ENCODE results near the gene SCG3.

DNA sequence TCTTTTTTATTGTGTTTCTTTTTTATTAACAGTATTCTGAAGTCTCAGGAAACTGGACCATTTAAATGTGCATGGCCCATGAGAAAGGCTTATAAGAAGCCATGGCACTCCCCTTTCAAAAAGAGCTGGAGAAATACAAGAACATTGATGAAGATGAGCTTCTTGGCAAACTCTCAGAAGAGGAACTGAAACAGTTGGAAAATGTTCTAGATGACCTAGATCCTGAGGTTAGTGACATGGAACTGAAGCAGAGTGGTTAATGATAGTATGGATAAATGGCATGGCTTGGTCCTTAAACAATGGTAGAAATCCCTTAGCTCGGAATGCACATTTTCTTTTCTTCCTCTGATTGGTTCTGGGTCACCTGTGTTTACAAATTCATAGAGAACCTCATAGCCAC lies 85.0 kb downstream of the SCG3 start:
- TF ChIP-seq, protein P1, sequence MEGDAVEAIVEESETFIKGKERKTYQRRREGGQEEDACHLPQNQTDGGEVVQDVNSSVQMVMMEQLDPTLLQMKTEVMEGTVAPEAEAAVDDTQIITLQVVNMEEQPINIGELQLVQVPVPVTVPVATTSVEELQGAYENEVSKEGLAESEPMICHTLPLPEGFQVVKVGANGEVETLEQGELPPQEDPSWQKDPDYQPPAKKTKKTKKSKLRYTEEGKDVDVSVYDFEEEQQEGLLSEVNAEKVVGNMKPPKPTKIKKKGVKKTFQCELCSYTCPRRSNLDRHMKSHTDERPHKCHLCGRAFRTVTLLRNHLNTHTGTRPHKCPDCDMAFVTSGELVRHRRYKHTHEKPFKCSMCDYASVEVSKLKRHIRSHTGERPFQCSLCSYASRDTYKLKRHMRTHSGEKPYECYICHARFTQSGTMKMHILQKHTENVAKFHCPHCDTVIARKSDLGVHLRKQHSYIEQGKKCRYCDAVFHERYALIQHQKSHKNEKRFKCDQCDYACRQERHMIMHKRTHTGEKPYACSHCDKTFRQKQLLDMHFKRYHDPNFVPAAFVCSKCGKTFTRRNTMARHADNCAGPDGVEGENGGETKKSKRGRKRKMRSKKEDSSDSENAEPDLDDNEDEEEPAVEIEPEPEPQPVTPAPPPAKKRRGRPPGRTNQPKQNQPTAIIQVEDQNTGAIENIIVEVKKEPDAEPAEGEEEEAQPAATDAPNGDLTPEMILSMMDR (IDR thresholded peaks at IDR 0.05): no peak
- no peak for TF ChIP-seq POLR2A (IDR thresholded peaks at IDR 0.05)
